Posterior vena cava (tissue), 2 donors: ENCODE results near the gene ZCCHC7. TPM values are rescaled to one million over a fixed set of nuclear protein-coding genes. Genes with fewer than 3 reads are reported as not detected.
"Not testable (repeated sequence)": the region's sequence is repeated elsewhere in the genome, so short reads cannot be mapped to it uniquely, and the experiment has no call there.

Source experiments
- DNase-seq: peaks from one replicate; pipeline ENCODE4 v3.0.0-alpha.2; 2020; ENCODE audit warnings: low spot score
- intact Hi-C, 2 donors: fragments of 100-400 bp; cut with DNase I; formaldehyde crosslinking; loops; one replicate each; pipeline versions ENCODE4 v1.14.1 to v1.14.2; 2022 to 2023
- long read RNA-seq, 2 donors: library from polyadenylated mRNA; unstranded; transcript quantifications; one replicate each; pipeline ENCODE4 v2.0.0, GENCODE V29; 2020 to 2021
- total RNA-seq, 2 donors: library from RNA; stranded (reverse); fragmentation: NEBNext Ultra II Directional; extraction: Animal tissue kit (Norgen Biotek cat#: 25700); gene quantifications; one replicate each; pipeline ENCODE4 v1.2.1, GENCODE V29; 2021
- donor health status: DM: yes; HTN: yes; CAD: no.
- donor health status: DM: yes; HTN: yes; CAD: no.

The ZCCHC7 gene
- 10 to 100 TPM; 19.9 to 24.2 TPM for total RNA-seq
- long read RNA-seq, donor 1, partial matches to known transcripts, result 2 of 16 reads
- long read RNA-seq, donor 1, other reads (novel, unspliced or antisense), result 11 of 16 reads
- long read RNA-seq, donor 2, transcript ZCCHC7-202 (9 exons, 2,619 nt), result major isoform, 8 of 32 reads
- long read RNA-seq, donor 2, partial matches to known transcripts, result 11 of 32 reads
- long read RNA-seq, donor 2, other reads (novel, unspliced or antisense), result 13 of 32 reads

DNA sequence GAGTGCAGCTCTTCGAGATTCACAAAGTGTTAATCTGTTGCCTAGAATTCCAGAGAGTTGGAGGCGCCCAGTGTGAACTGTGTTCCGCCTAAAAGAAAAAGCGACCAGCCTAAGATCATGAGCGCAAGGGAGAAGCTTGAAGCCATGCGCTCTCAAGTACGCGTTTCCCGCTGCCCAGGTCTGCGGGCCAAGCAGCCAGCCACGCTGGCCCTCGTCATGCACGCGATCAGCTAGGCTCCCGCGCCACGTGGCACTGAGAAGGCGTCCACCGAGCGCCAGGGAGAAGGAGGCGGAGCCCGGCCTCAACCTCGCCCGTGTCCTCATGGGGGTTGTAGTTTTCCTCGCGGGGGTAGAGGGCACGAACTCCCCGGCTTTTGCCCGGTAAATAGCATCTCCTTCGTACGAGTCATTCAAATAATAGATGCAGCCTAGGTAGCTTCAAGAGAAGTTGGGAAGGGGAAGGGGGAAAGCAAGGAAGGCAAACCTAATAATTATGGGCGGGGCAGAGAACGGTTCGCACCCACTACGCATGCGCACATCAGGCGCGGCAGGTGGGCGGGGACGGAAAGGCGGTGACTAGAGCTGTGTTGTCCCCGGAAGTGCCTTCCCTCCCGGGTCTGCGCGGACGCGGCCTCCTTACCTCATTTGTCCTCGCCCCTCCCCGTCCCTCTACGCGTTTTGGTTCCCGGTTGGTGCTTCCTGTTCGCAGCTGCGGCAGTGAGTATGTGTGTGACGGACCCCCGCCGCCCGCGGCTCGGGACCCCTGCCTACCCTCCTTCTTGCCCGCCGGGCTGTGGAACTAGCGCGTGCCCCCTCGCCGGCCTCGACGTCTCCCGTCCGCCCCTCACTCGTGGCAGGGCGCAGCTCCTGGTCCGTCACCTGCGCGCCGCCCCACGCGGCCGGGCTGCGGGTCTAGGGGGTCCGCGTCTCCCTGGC is at the start of gene ZCCHC7:
TSS of gene ZCCHC7 (plus strand) at position 668 of the 936 bp plus-strand sequence.
- intact Hi-C loops, result no loop called here
- DNase-seq, result peak; percentile 99

DNA sequence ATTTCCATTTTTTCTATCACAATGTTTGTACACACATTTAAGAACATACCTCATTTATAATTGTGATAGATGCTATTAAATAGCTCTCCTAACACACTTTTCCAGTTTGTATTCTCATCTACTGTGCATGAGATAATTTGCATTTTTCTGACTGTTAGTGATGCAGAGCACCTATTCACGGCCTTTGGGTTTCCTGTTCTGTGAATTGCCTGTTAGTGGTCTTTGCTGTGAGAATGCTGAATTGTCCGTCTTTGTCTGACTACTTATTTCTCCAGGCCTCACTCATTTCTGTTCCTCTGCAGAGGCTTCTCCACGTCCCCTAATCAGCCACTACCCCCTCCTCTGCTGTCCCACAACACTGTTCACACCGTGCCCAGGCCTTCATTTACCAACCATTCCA is 45.6 kb upstream of the ZCCHC7 start:
- DNase-seq, intact Hi-C loops: not testable (repeated sequence)

DNA sequence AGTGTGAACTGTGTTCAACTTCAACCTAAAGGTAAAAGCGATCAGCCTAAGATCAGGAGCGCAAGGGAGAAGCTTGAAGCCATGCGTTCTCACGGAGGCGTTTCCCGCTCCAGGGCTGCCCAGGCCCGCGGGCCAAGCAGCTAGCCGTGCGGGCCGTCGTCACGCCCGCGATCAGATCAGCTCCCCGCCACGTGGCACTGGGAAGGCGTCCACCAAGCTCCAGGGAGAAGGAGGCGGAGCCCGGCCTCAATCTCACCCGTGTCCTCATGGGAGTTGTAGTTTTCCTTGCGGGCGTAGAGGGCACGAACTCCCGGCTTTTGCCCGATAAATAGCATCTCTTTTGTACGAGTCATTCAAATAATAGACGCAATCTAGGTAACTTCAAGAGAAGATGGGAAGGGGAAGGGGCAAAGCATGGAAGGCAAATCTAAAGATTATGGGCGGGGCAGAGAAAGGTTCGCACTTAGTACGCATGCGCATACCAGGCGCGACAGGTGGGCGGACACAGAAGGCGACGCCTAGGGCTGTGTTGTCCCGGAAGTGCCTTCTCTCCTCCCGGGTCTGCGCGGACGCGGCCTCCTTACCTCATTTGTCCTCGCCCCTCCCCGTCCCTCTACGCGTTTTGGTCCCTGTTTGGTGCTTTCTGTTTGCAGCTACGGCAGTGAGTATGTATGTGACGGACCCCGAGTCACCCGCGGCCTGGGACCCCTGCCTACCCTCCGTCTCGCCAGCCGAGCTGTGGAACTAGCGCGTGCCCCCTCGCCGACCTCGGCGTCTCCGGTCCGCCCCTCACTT is 40.8 kb upstream of the ZCCHC7 start:
- DNase-seq, result peak; percentile 97
- intact Hi-C loops, result no loop called here

DNA sequence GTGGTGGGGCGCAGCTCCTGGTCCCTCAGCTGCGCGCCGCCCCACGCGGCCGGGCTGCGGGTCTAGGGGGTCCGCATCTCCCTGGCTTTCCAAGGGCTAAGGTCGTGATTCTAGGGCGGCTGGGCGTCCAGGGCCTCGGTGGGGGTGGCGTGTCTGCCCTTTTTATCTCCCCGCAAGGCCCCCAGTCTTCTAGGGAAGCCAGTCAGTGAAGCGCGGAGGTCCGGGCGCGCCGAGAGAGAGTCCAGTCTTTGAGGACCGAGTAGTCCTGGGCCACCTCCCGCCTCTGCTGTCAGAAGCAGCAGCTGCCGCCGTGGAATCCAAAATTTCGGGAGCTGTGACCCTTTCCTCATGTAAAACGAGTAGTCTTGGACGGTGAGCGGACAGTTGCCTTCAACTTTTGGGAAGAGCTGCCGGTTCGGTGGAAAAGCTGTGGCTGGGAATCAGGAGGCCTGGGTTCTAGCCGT is 40.2 kb upstream of the ZCCHC7 start:
- intact Hi-C loops, result not testable (repeated sequence)
- DNase-seq, result peak; percentile 86

- intact Hi-C loops, result not testable (repeated sequence)
Observed at GRCh38 chr9:37081507-37081906, 38.9 kb upstream of the ZCCHC7 start.

DNA sequence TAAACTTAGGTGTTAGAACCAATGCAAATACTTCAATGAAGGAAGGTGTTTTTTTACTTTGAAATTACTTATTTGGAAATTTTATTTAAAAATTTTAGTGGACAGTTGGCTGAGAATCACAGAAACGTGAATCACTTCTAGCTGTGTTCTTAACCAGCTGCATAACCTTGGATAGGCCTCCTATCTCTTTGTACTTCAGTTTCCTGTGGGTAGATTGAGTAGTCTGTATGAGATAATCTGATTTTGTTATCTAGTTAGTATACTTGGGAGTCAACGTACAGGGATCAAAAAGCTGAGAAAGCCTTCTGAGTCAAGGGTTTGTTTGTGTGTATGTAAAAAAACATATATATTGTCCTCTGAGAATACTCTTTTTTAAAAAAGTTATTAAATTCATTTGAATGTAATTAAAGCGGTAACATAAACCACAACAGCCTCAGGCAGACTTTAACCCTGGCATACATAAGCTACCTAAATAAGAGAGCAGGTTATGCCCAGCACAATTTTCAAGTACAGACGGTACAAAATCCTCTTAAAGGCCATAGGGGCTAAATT is 38.1 kb upstream of the ZCCHC7 start:
- intact Hi-C loops, result no loop called here
- DNase-seq, result no peak

More at GRCh38 chr9:37081507-37081906, 38.9 kb upstream of the ZCCHC7 start:
- not testable (repeated sequence) for DNase-seq

- intact Hi-C loops, result no loop called here
- DNase-seq, result no peak
Observed at GRCh38 chr9:37083654-37084053, 36.7 kb upstream of the ZCCHC7 start.

- no peak for DNase-seq
- intact Hi-C loops, result no loop called here
Observed at GRCh38 chr9:37085233-37085632, 35.1 kb upstream of the ZCCHC7 start.

GRCh38 chr9:37092714-37093295 is 27.6 kb upstream of the ZCCHC7 start:
- DNase-seq, intact Hi-C loops: not testable (repeated sequence)

DNA sequence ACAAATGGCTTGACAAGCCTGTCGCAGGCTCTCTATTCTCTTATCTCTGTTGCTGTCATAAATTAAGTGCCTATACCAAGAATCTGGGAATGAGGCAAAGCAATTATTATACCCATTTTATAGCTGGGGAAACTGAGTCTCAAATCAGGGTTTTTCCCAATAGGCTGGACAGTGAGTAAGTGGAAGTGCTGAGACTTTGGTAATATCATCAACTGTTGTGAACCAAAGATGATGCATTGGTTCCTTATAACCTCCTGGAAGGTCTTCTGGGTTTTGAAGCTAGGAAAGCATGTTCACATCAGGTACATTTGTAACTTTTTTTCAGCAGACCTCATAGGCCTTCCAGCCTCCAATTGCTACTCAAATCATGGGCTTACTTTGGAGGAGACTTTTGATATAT is 25.6 kb upstream of the ZCCHC7 start:
- intact Hi-C loops, result no loop called here
- DNase-seq, result no peak

GRCh38 chr9:37096628-37097027 is 23.7 kb upstream of the ZCCHC7 start:
- no peak for DNase-seq
- intact Hi-C loops, result no loop called here

DNA sequence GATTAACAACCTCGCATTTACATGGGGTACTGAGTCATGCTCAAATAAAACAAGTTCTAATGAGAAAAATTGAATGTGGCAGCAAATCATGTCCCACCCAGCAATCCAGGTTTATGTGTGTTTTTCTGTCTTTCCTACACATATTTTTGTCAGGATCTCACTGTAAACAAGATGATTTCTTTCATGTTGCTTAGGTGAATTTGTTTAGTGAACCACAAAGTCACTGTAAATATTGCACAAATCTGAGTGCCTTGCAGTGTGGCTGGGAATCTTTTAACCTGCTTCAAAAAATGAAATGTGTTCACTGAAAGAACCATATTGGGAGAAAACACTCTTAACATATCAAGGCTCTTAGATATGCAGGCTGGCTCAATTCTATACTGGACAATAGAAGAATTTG is 23.1 kb upstream of the ZCCHC7 start:
- intact Hi-C loops, result no loop called here

DNA sequence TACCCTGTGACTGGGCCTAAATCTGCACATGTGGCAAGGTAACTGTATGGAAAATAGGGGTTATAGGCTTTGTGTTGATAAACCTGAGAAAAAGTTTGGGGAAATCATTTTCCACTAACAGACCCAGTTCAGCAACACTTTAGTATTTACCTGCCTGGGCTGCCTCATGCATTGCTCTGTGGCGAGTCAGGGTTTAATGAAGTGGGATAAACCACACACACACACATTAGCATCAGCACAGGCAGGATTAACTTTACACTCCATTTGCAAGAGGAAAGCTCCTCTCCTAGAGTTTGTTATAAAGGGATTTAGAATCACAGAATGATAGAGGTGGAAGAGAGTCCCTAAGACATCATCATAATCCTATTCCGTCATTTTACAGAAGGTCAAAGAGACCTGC is 20.0 kb upstream of the ZCCHC7 start:
- intact Hi-C loops, result no loop called here
- DNase-seq, result no peak

More for the DNA sequence above, 23.1 kb upstream of the ZCCHC7 start:
- DNase-seq, result no peak

DNA sequence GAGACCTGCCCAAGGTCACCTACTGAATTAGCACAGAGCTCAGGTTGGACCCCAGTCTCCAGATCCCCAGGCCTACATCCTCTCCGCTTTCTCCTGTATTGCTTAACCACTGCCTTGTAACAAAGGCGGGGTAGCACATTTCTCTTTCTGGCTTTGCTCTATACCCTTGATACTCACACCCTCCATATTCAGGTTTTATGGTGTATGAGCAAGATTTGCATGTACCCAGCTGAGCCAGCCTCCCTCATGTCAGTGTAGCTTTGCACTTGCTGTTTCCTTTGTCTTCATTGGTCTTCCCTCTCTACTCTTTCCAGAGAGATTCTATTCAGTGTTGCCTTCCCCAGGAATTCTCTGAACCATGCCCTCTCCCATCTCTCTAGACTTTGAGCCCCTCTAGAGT is 19.6 kb upstream of the ZCCHC7 start:
- DNase-seq, result no peak
- intact Hi-C loops, result no loop called here

- intact Hi-C loops, result no loop called here
- DNase-seq, result no peak
Observed at GRCh38 chr9:37102486-37102885, 17.9 kb upstream of the ZCCHC7 start.

- intact Hi-C loops, result no loop called here
- DNase-seq, result no peak
Observed at GRCh38 chr9:37104183-37104889, 16.0 kb upstream of the ZCCHC7 start.

DNA sequence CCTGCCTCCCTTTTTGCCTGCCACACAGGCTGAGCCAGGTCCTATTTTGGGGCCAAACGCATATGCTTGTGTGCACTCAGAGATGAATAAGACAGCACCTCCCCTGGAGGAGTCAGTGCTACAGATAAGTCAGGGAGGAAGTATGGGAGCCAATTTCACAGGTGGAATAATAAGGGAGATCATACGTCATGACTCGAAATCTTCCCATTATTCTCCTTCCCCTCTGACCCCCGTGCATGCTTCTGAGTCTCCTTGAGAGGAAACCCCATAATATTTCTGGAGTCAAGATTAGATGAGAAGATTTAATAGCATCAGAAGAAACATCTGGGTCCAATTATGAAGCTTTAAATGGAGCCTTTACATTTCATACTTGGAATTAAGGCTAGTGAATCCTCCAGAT is 15.1 kb upstream of the ZCCHC7 start:
- intact Hi-C loops, result no loop called here
- no peak for DNase-seq

- DNase-seq, result no peak
- intact Hi-C loops, result no loop called here
Observed at GRCh38 chr9:37107701-37108100, 12.7 kb upstream of the ZCCHC7 start.
